ENCODE data around the gene AFF3. TPM values are rescaled to one million over a fixed set of nuclear protein-coding genes. Genes with fewer than 3 reads are reported as not detected.

AFF3 gene
- total and polyA plus RNA-seq, 7 experiments from 2014 or later, result 3.0 to 24.1 (median 19.8) TPM

DNA sequence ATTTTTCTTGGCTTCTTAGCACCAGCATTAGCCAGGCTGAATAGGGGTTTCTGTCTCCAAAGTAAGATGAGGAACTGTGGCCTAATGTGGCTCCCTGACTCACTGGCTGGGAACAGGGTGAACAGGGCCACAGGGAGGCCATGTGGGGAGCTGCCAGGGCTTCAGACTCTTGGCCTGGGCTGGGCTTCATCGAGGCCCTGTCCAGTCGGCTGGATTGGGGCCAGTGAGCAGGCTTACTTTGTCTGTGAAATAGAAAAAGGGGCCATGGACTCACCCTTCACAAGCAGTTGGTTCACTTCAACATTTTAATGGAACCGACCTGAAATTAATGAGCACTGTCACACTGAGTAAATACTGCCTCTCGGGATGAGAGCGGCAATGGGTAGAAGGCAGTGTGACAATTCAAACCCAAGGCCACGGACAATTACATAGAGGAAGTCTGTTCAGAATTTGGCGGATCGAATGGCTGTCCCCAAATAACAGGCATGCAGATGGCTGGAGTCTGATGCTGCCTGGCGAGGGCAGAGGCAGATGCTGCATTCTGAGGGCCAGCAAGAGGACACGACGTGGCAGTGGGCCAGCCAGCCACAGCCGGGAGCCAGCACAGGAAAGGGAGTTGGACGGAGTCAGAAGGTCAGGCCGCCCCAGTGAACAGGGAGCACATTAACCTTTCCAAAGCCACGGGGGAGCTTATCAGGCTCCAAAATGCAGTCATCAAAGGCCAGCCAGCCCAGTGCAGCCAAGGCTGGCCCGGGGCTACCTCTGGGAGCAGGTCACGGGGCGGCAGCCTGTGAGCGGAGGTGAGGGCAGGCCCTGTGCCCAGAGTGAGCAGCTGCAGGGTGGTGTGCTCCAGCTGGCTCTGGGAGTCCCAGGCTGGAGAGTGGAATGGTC, 506.0 kb downstream of the AFF3 start:
- ChIA-PET CTCF (interaction anchor here (0.7 kb wide), 1 partner anchor 12 kb away, joined by 3 read pairs; no protein-coding TSS in a partner anchor), POLR2A (no interaction called here)
- DNase-seq (no peak), ATAC-seq (no peak)
- Histone ChIP-seq H3K4me3 (ENCODE audit: low read length) (no peak overlapping the region), H3K4me1 (ENCODE audit: control insufficient read depth in 2 of 2, insufficient read depth in 2 of 2, low read length in 2 of 2) (no peaks in the 10 kb centered on the region), H3K27ac (ENCODE audit: low read depth, low read length) (no peak overlapping the region), H3K36me3 (ENCODE audit: control insufficient read depth in 2 of 3, insufficient read depth in 3 of 3, low read length in 3 of 3) (no peaks in the 10 kb centered on the region), H3K9me3 (ENCODE audit: control insufficient read depth in 2 of 3, low read length in 3 of 3) (no peaks in the 10 kb centered on the region), H3K27me3 (ENCODE audit: control insufficient read depth in 2 of 2, insufficient read depth in 2 of 2, low read length in 2 of 2) (no peaks in the 10 kb centered on the region)
- peaks cover 0 to 6% (median 0%) of the 10 kb centered on the region in 7 donors for H3K4me1 Mint-ChIP-seq
- no peak overlapping the region for H3K4me3 Mint-ChIP-seq
- no peak overlapping the region for H3K27ac Mint-ChIP-seq
- H3K9me3 Mint-ChIP-seq, result peaks cover 0 to 15% (median 5%) of the 10 kb centered on the region in 11 donors
- intact Hi-C loops (cut with micrococcal nuclease), result no loop called here
- H3K36me3 Mint-ChIP-seq, result peaks cover 0 to 23% (median 12%) of the 10 kb centered on the region in 5 donors
- peaks cover 0 to 2% (median 0%) of the 10 kb centered on the region in 5 donors for H3K27me3 Mint-ChIP-seq

DNA sequence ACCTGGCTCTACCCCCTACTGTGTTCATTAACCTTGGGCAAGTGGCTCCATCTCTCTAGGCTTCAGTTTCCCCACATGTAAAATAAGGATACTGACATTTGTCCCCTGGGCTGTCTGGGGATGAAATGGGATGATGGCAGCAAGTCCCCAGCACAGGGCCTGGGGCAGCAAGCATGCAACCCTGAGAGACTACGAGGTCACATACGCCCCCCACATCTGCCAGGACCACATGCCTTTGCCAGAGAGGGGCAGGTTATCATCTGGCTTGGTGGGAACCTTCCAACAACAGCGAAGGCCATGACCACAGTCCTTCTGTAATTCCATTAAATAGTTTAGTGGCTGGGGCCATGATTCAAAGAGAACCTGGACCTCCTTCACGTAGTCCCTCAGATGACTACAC, 506.7 kb downstream of the AFF3 start:
- Mint-ChIP-seq H3K4me1 (peaks cover 0 to 6% (median 0%) of the 10 kb centered on the region in 7 donors), H3K27me3 (no peaks in the 10 kb centered on the region), H3K9me3 (peaks cover 0 to 15% (median 5%) of the 10 kb centered on the region in 11 donors), H3K27ac (no peak overlapping the region), H3K36me3 (peaks cover 0 to 28% (median 14%) of the 10 kb centered on the region in 5 donors), H3K4me3 (no peak overlapping the region)
- Histone ChIP-seq H3K4me3 (ENCODE audit: low read length) (no peak overlapping the region), H3K4me1 (ENCODE audit: control insufficient read depth in 2 of 2, insufficient read depth in 2 of 2, low read length in 2 of 2) (no peaks in the 10 kb centered on the region), H3K9me3 (ENCODE audit: control insufficient read depth in 2 of 3, low read length in 3 of 3) (no peaks in the 10 kb centered on the region), H3K27me3 (ENCODE audit: control insufficient read depth in 2 of 2, insufficient read depth in 2 of 2, low read length in 2 of 2) (no peaks in the 10 kb centered on the region), H3K36me3 (ENCODE audit: control insufficient read depth in 2 of 3, insufficient read depth in 3 of 3, low read length in 3 of 3) (no peaks in the 10 kb centered on the region), H3K27ac (ENCODE audit: low read depth, low read length) (no peak overlapping the region)
- intact Hi-C loops (cut with micrococcal nuclease), result no loop called here
- ATAC-seq (no peak), DNase-seq (no peak)
- POLR2A ChIA-PET, result no interaction called here
- CTCF ChIA-PET, result no interaction called here

DNA sequence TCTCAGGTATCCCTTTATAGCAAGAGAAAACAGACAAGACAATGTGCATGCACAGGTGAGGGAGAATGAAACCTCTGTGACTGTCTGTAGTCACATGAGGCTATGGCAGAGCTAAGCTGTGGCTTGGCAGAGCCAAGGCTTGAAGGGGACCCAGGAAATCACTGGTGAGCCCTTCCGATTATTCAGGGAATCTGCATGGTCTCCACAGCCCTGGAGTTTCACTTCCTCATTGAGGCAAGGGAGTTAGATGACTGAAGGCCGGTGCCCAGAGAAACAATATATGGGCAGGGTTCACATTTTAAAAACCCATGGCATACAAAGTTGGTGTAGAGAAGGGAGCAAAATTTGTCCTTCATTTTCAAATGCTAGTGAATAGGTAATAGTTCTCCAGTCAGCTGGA, 508.2 kb downstream of the AFF3 start:
- Histone ChIP-seq H3K27me3 (ENCODE audit: control insufficient read depth in 2 of 2, insufficient read depth in 2 of 2, low read length in 2 of 2) (no peaks in the 10 kb centered on the region), H3K27ac (ENCODE audit: low read depth, low read length) (no peak overlapping the region), H3K4me3 (ENCODE audit: low read length) (no peak overlapping the region), H3K9me3 (ENCODE audit: control insufficient read depth in 2 of 3, low read length in 3 of 3) (no peaks in the 10 kb centered on the region), H3K36me3 (ENCODE audit: control insufficient read depth in 2 of 3, insufficient read depth in 3 of 3, low read length in 3 of 3) (no peaks in the 10 kb centered on the region), H3K4me1 (ENCODE audit: control insufficient read depth in 2 of 2, insufficient read depth in 2 of 2, low read length in 2 of 2) (no peaks in the 10 kb centered on the region)
- ChIA-PET POLR2A (no interaction called here), CTCF (no interaction called here)
- H3K27ac Mint-ChIP-seq, result no peak overlapping the region
- peaks cover 0 to 33% (median 18%) of the 10 kb centered on the region in 5 donors for H3K36me3 Mint-ChIP-seq
- intact Hi-C loops (cut with micrococcal nuclease), result no loop called here
- H3K9me3 Mint-ChIP-seq, result peaks cover 0 to 15% (median 5%) of the 10 kb centered on the region in 11 donors
- no peak overlapping the region for H3K4me3 Mint-ChIP-seq
- H3K27me3 Mint-ChIP-seq, result no peaks in the 10 kb centered on the region
- peaks cover 0 to 6% (median 0%) of the 10 kb centered on the region in 7 donors for H3K4me1 Mint-ChIP-seq
- DNase-seq (no peak), ATAC-seq (no peak)

DNA sequence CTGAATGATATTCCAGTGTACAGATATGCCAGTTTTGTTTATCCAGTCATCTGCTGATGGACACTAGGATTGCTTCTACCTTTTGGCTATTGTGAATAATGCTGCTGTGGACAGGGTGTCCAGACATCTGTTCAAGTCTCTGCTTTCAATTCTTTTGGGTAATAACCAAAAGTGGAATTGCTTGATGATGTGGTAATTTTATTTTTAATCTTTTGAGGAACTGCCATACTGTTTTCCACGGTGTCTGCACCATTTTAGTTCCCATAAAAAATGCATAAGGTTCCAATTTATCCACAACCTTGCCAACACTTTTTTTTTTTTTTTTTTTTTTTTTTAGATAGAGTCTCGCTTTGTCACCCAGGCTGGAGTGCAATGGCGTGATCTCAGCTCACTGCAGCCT, 510.7 kb downstream of the AFF3 start:
- ChIA-PET CTCF (no interaction called here), POLR2A (no interaction called here)
- Mint-ChIP-seq H3K27ac (no peak overlapping the region), H3K4me3 (no peak overlapping the region), H3K36me3 (peaks cover 0 to 29% (median 18%) of the 10 kb centered on the region in 5 donors), H3K4me1 (peaks cover 0 to 5% (median 0%) of the 10 kb centered on the region in 7 donors), H3K27me3 (no peaks in the 10 kb centered on the region), H3K9me3 (peaks cover 0 to 15% (median 6%) of the 10 kb centered on the region in 11 donors)
- no peaks in the 10 kb centered on the region for H3K36me3 ChIP-seq (ENCODE audit: control insufficient read depth in 2 of 3, insufficient read depth in 3 of 3, low read length in 3 of 3)
- H3K9me3 ChIP-seq (ENCODE audit: control insufficient read depth in 2 of 3, low read length in 3 of 3), result no peaks in the 10 kb centered on the region
- DNase-seq (no peak), ATAC-seq (no peak)
- H3K27ac ChIP-seq (ENCODE audit: low read depth, low read length), result no peak overlapping the region
- no peaks in the 10 kb centered on the region for H3K27me3 ChIP-seq (ENCODE audit: control insufficient read depth in 2 of 2, insufficient read depth in 2 of 2, low read length in 2 of 2)
- no peak overlapping the region for H3K4me3 ChIP-seq (ENCODE audit: low read length)
- no peaks in the 10 kb centered on the region for H3K4me1 ChIP-seq (ENCODE audit: control insufficient read depth in 2 of 2, insufficient read depth in 2 of 2, low read length in 2 of 2)
- intact Hi-C loops (cut with micrococcal nuclease), result no loop called here

DNA sequence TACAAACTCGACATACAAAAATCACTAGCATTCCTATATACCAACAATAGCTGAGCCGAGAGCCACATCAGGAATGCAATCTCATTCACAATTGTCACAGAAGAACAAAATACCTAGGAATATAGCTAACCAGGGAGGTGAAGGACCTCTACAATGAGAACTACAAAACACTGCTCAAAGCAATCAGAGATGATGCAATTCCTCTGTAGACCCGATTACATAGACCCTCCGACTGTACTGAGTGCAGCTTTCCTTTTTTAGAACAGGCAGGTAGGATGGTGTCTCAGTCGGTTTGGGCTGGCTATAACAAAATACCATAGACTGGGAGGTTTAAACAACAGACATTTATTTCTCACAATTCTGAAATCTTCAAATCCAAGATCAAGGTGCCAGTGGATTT, 513.1 kb downstream of the AFF3 start:
- Histone ChIP-seq H3K36me3 (ENCODE audit: control insufficient read depth in 2 of 3, insufficient read depth in 3 of 3, low read length in 3 of 3) (no peaks in the 10 kb centered on the region), H3K27me3 (ENCODE audit: control insufficient read depth in 2 of 2, insufficient read depth in 2 of 2, low read length in 2 of 2) (no peaks in the 10 kb centered on the region), H3K27ac (ENCODE audit: low read depth, low read length) (no peak overlapping the region), H3K4me3 (ENCODE audit: low read length) (no peak overlapping the region), H3K9me3 (ENCODE audit: control insufficient read depth in 2 of 3, low read length in 3 of 3) (no peaks in the 10 kb centered on the region), H3K4me1 (ENCODE audit: control insufficient read depth in 2 of 2, insufficient read depth in 2 of 2, low read length in 2 of 2) (no peaks in the 10 kb centered on the region)
- H3K36me3 Mint-ChIP-seq, result peaks cover 0 to 24% (median 13%) of the 10 kb centered on the region in 5 donors
- ATAC-seq, result no peak
- no peak for DNase-seq
- H3K9me3 Mint-ChIP-seq, result peaks cover 0 to 11% (median 4%) of the 10 kb centered on the region in 11 donors
- H3K4me1 Mint-ChIP-seq, result no peaks in the 10 kb centered on the region
- no peak overlapping the region for H3K4me3 Mint-ChIP-seq
- intact Hi-C loops (cut with micrococcal nuclease), result no loop called here
- ChIA-PET POLR2A (no interaction called here), CTCF (no interaction called here)
- no peaks in the 10 kb centered on the region for H3K27me3 Mint-ChIP-seq
- H3K27ac Mint-ChIP-seq, result no peak overlapping the region

DNA sequence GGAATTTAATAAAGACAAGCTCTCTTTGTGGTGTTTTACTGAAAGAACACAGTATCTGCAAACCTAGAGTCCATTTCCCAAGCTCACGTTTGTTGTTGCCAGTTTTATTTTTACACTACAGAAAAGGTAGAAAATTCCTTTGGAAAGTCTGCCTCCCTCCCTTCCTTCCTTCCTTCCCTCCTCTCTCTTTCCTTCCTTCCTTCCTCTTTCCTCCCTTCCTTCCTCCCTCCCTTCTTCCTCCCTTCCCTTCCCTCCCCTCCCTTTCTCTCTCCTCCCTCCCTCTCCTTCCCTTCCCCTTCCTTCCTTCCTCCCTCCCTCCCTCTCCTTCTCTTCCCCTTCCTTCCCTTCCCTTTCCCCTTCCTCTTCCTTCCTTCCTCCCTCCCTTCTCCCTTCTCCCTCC, 516.2 kb downstream of the AFF3 start:
- Mint-ChIP-seq H3K4me3 (no peak overlapping the region), H3K36me3 (peaks cover 0 to 12% (median 4%) of the 10 kb centered on the region in 5 donors), H3K27ac (no peak overlapping the region), H3K4me1 (no peaks in the 10 kb centered on the region), H3K9me3 (peaks cover 0 to 4% (median 0%) of the 10 kb centered on the region in 11 donors), H3K27me3 (no peaks in the 10 kb centered on the region)
- no peak for DNase-seq
- Histone ChIP-seq H3K27me3 (ENCODE audit: control insufficient read depth in 2 of 2, insufficient read depth in 2 of 2, low read length in 2 of 2) (no peaks in the 10 kb centered on the region), H3K9me3 (ENCODE audit: control insufficient read depth in 2 of 3, low read length in 3 of 3) (no peaks in the 10 kb centered on the region), H3K27ac (ENCODE audit: low read depth, low read length) (no peak overlapping the region), H3K4me1 (ENCODE audit: control insufficient read depth in 2 of 2, insufficient read depth in 2 of 2, low read length in 2 of 2) (no peaks in the 10 kb centered on the region), H3K4me3 (ENCODE audit: low read length) (no peak overlapping the region), H3K36me3 (ENCODE audit: control insufficient read depth in 2 of 3, insufficient read depth in 3 of 3, low read length in 3 of 3) (no peaks in the 10 kb centered on the region)
- POLR2A ChIA-PET, result no interaction called here
- intact Hi-C loops (cut with micrococcal nuclease), result no loop called here
- ATAC-seq, result no peak
- CTCF ChIA-PET, result no interaction called here

DNA sequence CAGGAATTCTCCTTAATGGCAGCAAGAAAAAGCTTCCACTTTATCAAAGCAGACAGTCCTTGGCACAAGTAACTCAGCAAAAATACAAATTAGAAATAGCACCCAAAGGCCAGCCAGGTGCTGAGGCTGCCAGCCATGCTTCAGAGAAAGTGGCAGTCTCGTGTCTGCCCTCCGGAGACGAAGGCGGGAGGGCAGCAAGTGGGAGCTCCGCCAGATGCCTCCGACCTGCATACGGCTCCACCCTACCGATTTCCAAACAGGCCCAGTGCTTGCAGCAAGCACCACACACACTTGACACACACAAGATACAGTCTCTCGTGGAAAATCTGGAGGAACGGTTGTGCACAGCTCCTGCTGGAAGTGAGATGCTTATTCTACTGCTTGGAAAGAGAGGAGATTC, 517.7 kb downstream of the AFF3 start:
- H3K27me3 Mint-ChIP-seq, result no peaks in the 10 kb centered on the region
- H3K27ac Mint-ChIP-seq, result no peak overlapping the region
- no peak overlapping the region for H3K4me3 ChIP-seq (ENCODE audit: low read length)
- H3K9me3 Mint-ChIP-seq, result peaks cover 0 to 4% (median 0%) of the 10 kb centered on the region in 11 donors
- intact Hi-C loops (cut with micrococcal nuclease), result no loop called here
- no peaks in the 10 kb centered on the region for H3K36me3 ChIP-seq (ENCODE audit: control insufficient read depth in 2 of 3, insufficient read depth in 3 of 3, low read length in 3 of 3)
- no peak overlapping the region for H3K4me3 Mint-ChIP-seq
- no peaks in the 10 kb centered on the region for H3K4me1 Mint-ChIP-seq
- H3K36me3 Mint-ChIP-seq, result peaks cover 0 to 4% (median 0%) of the 10 kb centered on the region in 5 donors
- ChIA-PET POLR2A (no interaction called here), CTCF (no interaction called here)
- no peaks in the 10 kb centered on the region for H3K27me3 ChIP-seq (ENCODE audit: control insufficient read depth in 2 of 2, insufficient read depth in 2 of 2, low read length in 2 of 2)
- ATAC-seq (no peak), DNase-seq (no peak)
- H3K9me3 ChIP-seq (ENCODE audit: control insufficient read depth in 2 of 3, low read length in 3 of 3), result no peaks in the 10 kb centered on the region
- H3K27ac ChIP-seq (ENCODE audit: low read depth, low read length), result no peak overlapping the region
- H3K4me1 ChIP-seq (ENCODE audit: control insufficient read depth in 2 of 2, insufficient read depth in 2 of 2, low read length in 2 of 2), result no peaks in the 10 kb centered on the region
